RWPE2 (cell line): ENCODE measurements around the gene ASXL3.

Experiments
- ATAC-seq: fragments of 200-7000 bp; cut with Tn5 transposase; 3 replicates; pipeline ENCODE4 v1.9.1; 2021; ENCODE audit warnings: low read depth
- DNase-seq: peaks from one replicate; pipeline ENCODE4 v3.0.0-alpha.2; 2020; ENCODE audit warnings: low spot score
- H3K27ac ChIP-seq: fragments of 450-650 bp; 2 replicates; pipeline ENCODE4 v1.5.1; 2017; ENCODE audit warnings: mild to moderate bottlenecking; ENCODE audit not compliant: poor library complexity, severe bottlenecking
- H3K27me3 ChIP-seq: fragments of 250-450 bp; sonication (Bioruptor Pico); 2 replicates; pipeline ENCODE4 v1.5.1; 2021; ENCODE audit warnings: mild to moderate bottlenecking, moderate library complexity; ENCODE audit not compliant: insufficient read depth, poor library complexity, severe bottlenecking
- H3K36me3 ChIP-seq: fragments of 250-450 bp; sonication (Bioruptor Pico); 2 replicates; pipeline ENCODE4 v1.5.1; 2020; ENCODE audit warnings: low read depth, mild to moderate bottlenecking, moderate library complexity
- H3K4me1 ChIP-seq: fragments of 250-450 bp; sonication (Bioruptor Pico); 2 replicates; pipeline ENCODE4 v1.5.1; 2021; ENCODE audit warnings: mild to moderate bottlenecking, moderate library complexity; ENCODE audit not compliant: insufficient read depth, poor library complexity, severe bottlenecking
- H3K4me3 ChIP-seq: fragments of 250-450 bp; sonication (Bioruptor Pico); 2 replicates; pipeline ENCODE4 v1.5.1; 2021; ENCODE audit warnings: mild to moderate bottlenecking, moderate library complexity; ENCODE audit not compliant: severe bottlenecking
- H3K9me3 ChIP-seq: fragments of 250-450 bp; sonication (Bioruptor Pico); 2 replicates; pipeline ENCODE4 v1.5.1; 2021; ENCODE audit warnings: mild to moderate bottlenecking, moderate library complexity; ENCODE audit not compliant: severe bottlenecking
- TF ChIP-seq, protein P1 (sequence below): fragments of 450-650 bp; IDR thresholded peaks from one replicate; pipeline ENCODE4 v1.5.1; 2017; ENCODE audit warnings: mild to moderate bottlenecking, moderate library complexity; ENCODE audit not compliant: poor library complexity, severe bottlenecking

The ASXL3 gene

GRCh38 chr18:33652635-33653034, 74.6 kb downstream of the ASXL3 start:
- no peak overlapping the region for H3K4me3 ChIP-seq
- TF ChIP-seq, protein P1, sequence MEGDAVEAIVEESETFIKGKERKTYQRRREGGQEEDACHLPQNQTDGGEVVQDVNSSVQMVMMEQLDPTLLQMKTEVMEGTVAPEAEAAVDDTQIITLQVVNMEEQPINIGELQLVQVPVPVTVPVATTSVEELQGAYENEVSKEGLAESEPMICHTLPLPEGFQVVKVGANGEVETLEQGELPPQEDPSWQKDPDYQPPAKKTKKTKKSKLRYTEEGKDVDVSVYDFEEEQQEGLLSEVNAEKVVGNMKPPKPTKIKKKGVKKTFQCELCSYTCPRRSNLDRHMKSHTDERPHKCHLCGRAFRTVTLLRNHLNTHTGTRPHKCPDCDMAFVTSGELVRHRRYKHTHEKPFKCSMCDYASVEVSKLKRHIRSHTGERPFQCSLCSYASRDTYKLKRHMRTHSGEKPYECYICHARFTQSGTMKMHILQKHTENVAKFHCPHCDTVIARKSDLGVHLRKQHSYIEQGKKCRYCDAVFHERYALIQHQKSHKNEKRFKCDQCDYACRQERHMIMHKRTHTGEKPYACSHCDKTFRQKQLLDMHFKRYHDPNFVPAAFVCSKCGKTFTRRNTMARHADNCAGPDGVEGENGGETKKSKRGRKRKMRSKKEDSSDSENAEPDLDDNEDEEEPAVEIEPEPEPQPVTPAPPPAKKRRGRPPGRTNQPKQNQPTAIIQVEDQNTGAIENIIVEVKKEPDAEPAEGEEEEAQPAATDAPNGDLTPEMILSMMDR = no peak
- ATAC-seq (no peak), DNase-seq (no peak)
- H3K27ac ChIP-seq = no peak overlapping the region
- H3K9me3 ChIP-seq = no peaks in the 10 kb centered on the region
- no peaks in the 10 kb centered on the region for H3K27me3 ChIP-seq
- H3K4me1 ChIP-seq = no peaks in the 10 kb centered on the region
- no peaks in the 10 kb centered on the region for H3K36me3 ChIP-seq

DNA sequence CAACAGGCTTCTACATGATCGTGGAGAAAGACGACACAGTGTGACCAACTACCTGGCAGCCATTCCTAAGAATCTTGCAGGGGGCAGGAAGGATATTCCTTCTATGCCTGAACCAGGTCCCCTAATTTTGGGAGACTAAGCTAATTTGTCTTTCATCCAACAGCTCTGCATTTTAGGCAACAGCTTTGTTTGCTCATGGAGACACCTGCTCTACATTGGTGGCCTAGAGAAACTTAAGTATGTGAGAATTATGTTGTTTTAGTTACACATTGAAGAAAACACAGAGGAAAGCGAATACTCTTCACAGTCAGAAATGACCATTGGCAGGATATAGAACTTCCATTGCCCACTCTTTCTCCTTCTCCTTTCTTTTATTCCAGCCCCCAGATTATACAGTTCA, 75.2 kb downstream of the ASXL3 start:
- ATAC-seq = no peak
- no peak for DNase-seq
- H3K4me1 ChIP-seq = no peaks in the 10 kb centered on the region
- no peaks in the 10 kb centered on the region for H3K9me3 ChIP-seq
- no peaks in the 10 kb centered on the region for H3K36me3 ChIP-seq
- no peak overlapping the region for H3K27ac ChIP-seq
- TF ChIP-seq, protein P1 = no peak
- peaks cover 5% of the 10 kb centered on the region for H3K27me3 ChIP-seq
- H3K4me3 ChIP-seq = no peak overlapping the region

GRCh38 chr18:33656889-33657448, 79.0 kb downstream of the ASXL3 start:
- ATAC-seq (no peak), DNase-seq (no peak)
- no peak overlapping the region for H3K4me3 ChIP-seq
- no peak overlapping the region for H3K27ac ChIP-seq
- H3K27me3 ChIP-seq = peaks cover 8% of the 10 kb centered on the region
- TF ChIP-seq, protein P1 = no peak
- H3K4me1 ChIP-seq = no peaks in the 10 kb centered on the region
- no peaks in the 10 kb centered on the region for H3K36me3 ChIP-seq
- no peaks in the 10 kb centered on the region for H3K9me3 ChIP-seq

DNA sequence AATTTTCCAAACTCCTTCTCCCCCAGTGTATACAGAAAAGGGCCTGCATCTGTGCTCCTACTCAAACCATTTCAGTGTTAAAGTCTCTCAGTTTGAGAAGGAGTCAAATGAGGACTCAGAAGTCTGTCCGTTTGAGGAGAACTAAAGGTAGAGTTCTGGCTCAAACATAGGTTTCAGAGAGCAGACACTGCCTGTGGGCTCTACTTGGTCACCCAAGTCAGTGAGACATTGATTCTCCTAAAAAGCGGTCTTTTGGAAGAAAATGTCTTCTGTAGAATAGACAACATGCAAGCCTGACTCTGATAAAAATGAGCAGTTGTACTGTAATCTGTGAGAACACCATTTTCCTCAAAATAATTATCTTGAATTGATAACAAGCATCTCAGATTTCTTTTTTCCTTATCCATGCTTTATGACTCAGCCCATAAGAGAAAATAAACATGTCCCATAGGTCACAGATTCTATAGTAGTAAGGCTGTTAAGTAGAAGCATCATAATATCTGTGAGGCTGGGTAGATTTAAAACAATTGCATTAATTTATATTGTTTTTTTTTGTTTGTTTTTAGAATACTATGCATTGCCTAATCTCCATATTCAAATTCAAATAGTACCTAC, 82.8 kb downstream of the ASXL3 start:
- ATAC-seq (no peak), DNase-seq (no peak)
- Histone ChIP-seq H3K27me3 (peaks cover 8% of the 10 kb centered on the region), H3K36me3 (no peaks in the 10 kb centered on the region), H3K4me3 (no peak overlapping the region), H3K4me1 (no peaks in the 10 kb centered on the region), H3K27ac (no peak overlapping the region), H3K9me3 (no peaks in the 10 kb centered on the region)
- TF ChIP-seq, protein P1 = no peak

DNA sequence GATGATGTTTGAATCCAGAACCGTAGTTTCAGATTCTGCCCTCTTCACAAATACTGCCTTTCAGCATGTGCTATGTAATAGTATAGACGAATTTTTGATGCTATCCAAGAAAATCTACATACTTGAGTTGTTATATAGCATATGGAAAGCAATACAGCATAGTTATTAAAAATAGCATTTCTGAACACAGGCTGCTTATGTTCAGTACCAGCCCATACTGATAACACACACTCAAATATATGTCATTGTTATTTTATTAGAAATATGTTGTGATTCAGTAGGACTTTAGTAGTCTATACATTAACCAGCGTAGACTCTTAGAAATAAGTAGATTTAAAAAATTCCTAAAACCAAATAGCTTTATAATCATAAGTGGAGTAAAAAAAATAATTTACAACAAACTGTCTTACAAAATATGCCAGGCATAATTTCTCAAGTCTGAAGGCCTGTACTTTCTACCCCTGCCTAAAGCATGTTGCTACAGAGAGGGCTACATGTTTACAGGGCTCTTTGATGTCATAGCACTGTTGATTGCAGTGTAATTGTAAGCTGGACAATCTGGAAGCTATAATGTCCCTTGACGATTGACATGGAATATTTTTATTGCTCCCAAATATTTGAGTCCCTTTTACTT, 86.3 kb downstream of the ASXL3 start:
- Histone ChIP-seq H3K27me3 (no peaks in the 10 kb centered on the region), H3K4me1 (no peaks in the 10 kb centered on the region), H3K9me3 (no peaks in the 10 kb centered on the region), H3K27ac (no peak overlapping the region), H3K4me3 (no peak overlapping the region), H3K36me3 (no peaks in the 10 kb centered on the region)
- DNase-seq = no peak
- TF ChIP-seq, protein P1 = no peak
- no peak for ATAC-seq
